IMR-90 (cell line): ENCODE measurements around the gene MRTO4.

Source experiments
- BHLHE40 ChIP-seq: fragments of 150-350 bp; IDR thresholded peaks from 2 replicates; pipeline ENCODE4 v1.6.1; 2016; ENCODE audit warnings: mild to moderate bottlenecking, low read depth, low read length
- CEBPB ChIP-seq: IDR thresholded peaks from 2 replicates; pipeline ENCODE4 v1.6.1; 2012; ENCODE audit warnings: low read depth, low read length, improper control_type of control experiment
- CTCF ChIP-seq: conservative IDR thresholded peaks from 2 replicates; pipeline ENCODE4 v1.5.1; 2012; ENCODE audit warnings: mild to moderate bottlenecking, low read depth, low read length, improper control_type of control experiment
- ELK1 ChIP-seq: fragments of 150-350 bp; IDR thresholded peaks from 2 replicates; pipeline ENCODE4 v1.6.1; 2016; ENCODE audit warnings: low read depth, mild to moderate bottlenecking, low read length, moderate library complexity, borderline replicate concordance
- MAFK ChIP-seq: IDR thresholded peaks from 2 replicates; pipeline ENCODE4 v1.6.1; 2012; ENCODE audit warnings: low read depth, low read length, improper control_type of control experiment
- MXI1 ChIP-seq: IDR thresholded peaks from 2 replicates; pipeline ENCODE4 v1.6.1; 2012; ENCODE audit warnings: low read depth, mild to moderate bottlenecking, low read length, moderate library complexity, borderline replicate concordance
- POLR2A ChIP-seq: IDR thresholded peaks from 2 replicates; pipeline ENCODE4 v1.6.1; 2012; ENCODE audit warnings: mild to moderate bottlenecking, low read depth, low read length
- RAD21 ChIP-seq: IDR thresholded peaks from 2 replicates; pipeline ENCODE4 v1.6.1; 2012; ENCODE audit warnings: low read length, improper control_type of control experiment
- RCOR1 ChIP-seq: IDR thresholded peaks from 2 replicates; pipeline ENCODE4 v1.6.1; 2012; ENCODE audit warnings: mild to moderate bottlenecking, low read length, improper control_type of control experiment; ENCODE audit not compliant: insufficient replicate concordance
- RFX5 ChIP-seq: IDR thresholded peaks from 2 replicates; pipeline ENCODE4 v1.8.0; 2012; ENCODE audit warnings: low read depth, mild to moderate bottlenecking, low read length, moderate library complexity
- SMC3 ChIP-seq: fragments of 150-350 bp; IDR thresholded peaks from 2 replicates; pipeline ENCODE4 v1.6.1; 2016; ENCODE audit warnings: low read depth, mild to moderate bottlenecking, antibody characterized with exemption, low read length, moderate library complexity
- USF2 ChIP-seq: fragments of 150-350 bp; IDR thresholded peaks from 2 replicates; pipeline ENCODE4 v1.6.1; 2017; ENCODE audit warnings: mild to moderate bottlenecking, antibody characterized with exemption, low read length, low read depth

GRCh38 chr1:19268445-19268844 lies 16.8 kb downstream of the MRTO4 start:
- no peak for TF ChIP-seq ELK1
- no peak for TF ChIP-seq CTCF
- no peak for TF ChIP-seq POLR2A
- no peak for TF ChIP-seq MXI1
- no peak for TF ChIP-seq USF2
- TF ChIP-seq MAFK = no peak
- TF ChIP-seq RFX5 = no peak
- no peak for TF ChIP-seq SMC3
- no peak for TF ChIP-seq CEBPB
- TF ChIP-seq RCOR1 = no peak
- no peak for TF ChIP-seq BHLHE40
- TF ChIP-seq RAD21 = no peak
